Measurements from ENCODE around the gene CMAS. TPM values are rescaled to one million over a fixed set of nuclear protein-coding genes. Genes with fewer than 3 reads are reported as not detected.

CMAS gene
- total RNA-seq (2021) (68.6 to 71.6 TPM (median 69.0 TPM) in 3 replicates), Bru-seq, nascent RNA (percentile 92 among the genes with signal in this experiment)
- long read RNA-seq, experiment 1, transcript CMAS-201 (8 exons, 1,787 nt) = major isoform, 493 of 521 reads
- long read RNA-seq, experiment 1, partial matches to known transcripts = 12 of 521 reads
- long read RNA-seq, experiment 1, other reads (novel, unspliced or antisense) = 14 of 521 reads
- long read RNA-seq, experiment 2, transcript CMAS-201 (8 exons, 1,787 nt) = major isoform, 45 of 147 reads
- long read RNA-seq, experiment 2, partial matches to known transcripts = 32 of 147 reads
- long read RNA-seq, experiment 2, other reads (novel, unspliced or antisense) = 70 of 147 reads
- long read RNA-seq, experiment 3, transcript CMAS-201 (8 exons, 1,787 nt) = major isoform, 228 of 247 reads
- long read RNA-seq, experiment 3, transcript CMAS-202 (7 exons, 1,575 nt) = minor isoform, 6 of 247 reads
- long read RNA-seq, experiment 3, partial matches to known transcripts = 4 of 247 reads
- long read RNA-seq, experiment 3, other reads (novel, unspliced or antisense) = 9 of 247 reads

DNA sequence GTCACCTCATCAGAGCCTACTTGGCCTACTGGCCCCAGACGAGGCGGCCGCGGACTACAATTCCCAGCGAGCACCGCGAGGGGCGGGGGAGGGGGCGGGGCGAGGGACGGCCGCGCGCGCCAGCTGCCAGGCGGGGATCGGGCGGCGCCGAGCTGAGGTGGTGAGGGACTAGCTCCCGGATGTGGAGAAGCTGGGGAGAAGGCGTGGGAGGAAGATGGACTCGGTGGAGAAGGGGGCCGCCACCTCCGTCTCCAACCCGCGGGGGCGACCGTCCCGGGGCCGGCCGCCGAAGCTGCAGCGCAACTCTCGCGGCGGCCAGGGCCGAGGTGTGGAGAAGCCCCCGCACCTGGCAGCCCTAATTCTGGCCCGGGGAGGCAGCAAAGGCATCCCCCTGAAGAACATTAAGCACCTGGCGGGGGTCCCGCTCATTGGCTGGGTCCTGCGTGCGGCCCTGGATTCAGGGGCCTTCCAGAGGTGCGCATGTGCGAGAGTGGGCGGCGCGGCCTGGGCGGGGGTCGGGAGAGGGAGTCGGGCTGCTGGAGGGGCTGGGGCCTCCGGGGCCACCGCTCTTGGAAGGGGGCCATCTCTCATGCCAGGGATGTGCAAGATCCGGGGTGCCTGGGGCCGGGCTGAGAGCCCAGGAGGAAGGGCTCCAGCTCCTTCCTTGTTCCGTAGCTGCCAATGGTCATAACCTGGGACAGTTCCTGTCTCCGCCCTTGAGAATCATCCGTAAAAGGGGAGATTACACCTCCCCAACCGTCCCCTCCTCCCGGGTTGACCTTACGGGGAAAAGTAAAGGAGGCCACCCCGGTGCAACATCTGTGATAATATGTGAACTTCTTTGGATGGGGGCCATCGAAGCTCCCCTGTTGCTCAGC is at the start of gene CMAS:
TSS of gene CMAS (plus strand) at position 129 of the 878 bp plus-strand sequence. CDS start at position 215, 86 bp downstream.
- CTCF ChIA-PET = interaction anchor here (0.7 to 1.7 kb wide), 4 partner anchors 186 to 397 kb away, joined by 3 to 6 read pairs (median 3); no protein-coding TSS in a partner anchor
- peak; percentile 86 for DNase-seq (ENCODE audit: low spot score)
- POLR2A ChIA-PET = interaction anchor here (0.6 to 1.8 kb wide), 2 partner anchors 389 to 578 kb away, joined by 4 to 11 read pairs; partner anchors contain the start of genes ETNK1 and LDHB
- peaks cover 6% of the 10 kb centered on the region for H3K36me3 Mint-ChIP-seq
- peak within 1 kb of the TSS; percentile 94 for H3K4me3 Mint-ChIP-seq
- no peaks in the 10 kb centered on the region for H3K27me3 Mint-ChIP-seq (ENCODE audit: low read depth)
- H3K4me1 Mint-ChIP-seq = peaks cover 43% of the 10 kb centered on the region
- ATAC-seq = peak; percentile 83
- H3K9me3 Mint-ChIP-seq = no peaks in the 10 kb centered on the region
- peak within 1 kb of the TSS; percentile 82 for H3K27ac Mint-ChIP-seq
- TF ChIP-seq E2F4 (CRISPR knock-in tag; IDR thresholded peaks at IDR 0.05; ENCODE audit: borderline replicate concordance, low read depth) (no peak), CREM (CRISPR knock-in tag; IDR thresholded peaks at IDR 0.05) (no peak), ZNF121 (CRISPR knock-in tag; IDR thresholded peaks at IDR 0.05) (peak; percentile 32; the same call in 1 of the 2 replicates), MYBL2 (CRISPR knock-in tag; IDR thresholded peaks at IDR 0.05) (no peak), JAZF1 (CRISPR knock-in tag; IDR thresholded peaks at IDR 0.05) (no peak), SP1 (CRISPR knock-in tag; conservative IDR thresholded peaks at IDR 0.05) (peak; percentile 76), ETV6 (CRISPR knock-in tag; IDR thresholded peaks at IDR 0.05) (peak; percentile 31; the same call in 1 of the 2 replicates), JUN (CRISPR knock-in tag; IDR thresholded peaks at IDR 0.05) (no peak), SMAD4 (CRISPR knock-in tag; IDR thresholded peaks at IDR 0.05) (no peak), ESRRA (CRISPR knock-in tag; IDR thresholded peaks at IDR 0.05; ENCODE audit: borderline replicate concordance) (no peak), FOXP1 (CRISPR knock-in tag; IDR thresholded peaks at IDR 0.05; ENCODE audit: borderline replicate concordance) (peak; percentile 85), NFE2L1 (CRISPR knock-in tag; IDR thresholded peaks at IDR 0.05) (0 out of 2 replicates have a peak, but pooled peaks have one; percentile 9), OVOL2 (CRISPR knock-in tag; IDR thresholded peaks at IDR 0.05; ENCODE audit: borderline replicate concordance) (no peak), HMGXB4 (CRISPR knock-in tag; IDR thresholded peaks at IDR 0.05) (no peak), GTF2I (CRISPR knock-in tag; conservative IDR thresholded peaks at IDR 0.05) (no peak), ATF6 (CRISPR knock-in tag; IDR thresholded peaks at IDR 0.05) (no peak), IRF2 (CRISPR knock-in tag; IDR thresholded peaks at IDR 0.05; ENCODE audit: borderline replicate concordance, low read depth) (no peak), CREB1 (CRISPR knock-in tag; IDR thresholded peaks at IDR 0.05) (no peak), HMGA2 (CRISPR knock-in tag; IDR thresholded peaks at IDR 0.05) (no peak), MAX (CRISPR knock-in tag; IDR thresholded peaks at IDR 0.05) (peak; percentile 65; the same call in 1 of the 2 replicates), ATF2 (CRISPR knock-in tag; IDR thresholded peaks at IDR 0.05; ENCODE audit: borderline replicate concordance, low read depth) (no peak), ATF1 (CRISPR knock-in tag; IDR thresholded peaks at IDR 0.05) (no peak), TCF7 (CRISPR knock-in tag; IDR thresholded peaks at IDR 0.05; ENCODE audit: low read depth) (no peak)
- TF ChIP-seq, protein P1, sequence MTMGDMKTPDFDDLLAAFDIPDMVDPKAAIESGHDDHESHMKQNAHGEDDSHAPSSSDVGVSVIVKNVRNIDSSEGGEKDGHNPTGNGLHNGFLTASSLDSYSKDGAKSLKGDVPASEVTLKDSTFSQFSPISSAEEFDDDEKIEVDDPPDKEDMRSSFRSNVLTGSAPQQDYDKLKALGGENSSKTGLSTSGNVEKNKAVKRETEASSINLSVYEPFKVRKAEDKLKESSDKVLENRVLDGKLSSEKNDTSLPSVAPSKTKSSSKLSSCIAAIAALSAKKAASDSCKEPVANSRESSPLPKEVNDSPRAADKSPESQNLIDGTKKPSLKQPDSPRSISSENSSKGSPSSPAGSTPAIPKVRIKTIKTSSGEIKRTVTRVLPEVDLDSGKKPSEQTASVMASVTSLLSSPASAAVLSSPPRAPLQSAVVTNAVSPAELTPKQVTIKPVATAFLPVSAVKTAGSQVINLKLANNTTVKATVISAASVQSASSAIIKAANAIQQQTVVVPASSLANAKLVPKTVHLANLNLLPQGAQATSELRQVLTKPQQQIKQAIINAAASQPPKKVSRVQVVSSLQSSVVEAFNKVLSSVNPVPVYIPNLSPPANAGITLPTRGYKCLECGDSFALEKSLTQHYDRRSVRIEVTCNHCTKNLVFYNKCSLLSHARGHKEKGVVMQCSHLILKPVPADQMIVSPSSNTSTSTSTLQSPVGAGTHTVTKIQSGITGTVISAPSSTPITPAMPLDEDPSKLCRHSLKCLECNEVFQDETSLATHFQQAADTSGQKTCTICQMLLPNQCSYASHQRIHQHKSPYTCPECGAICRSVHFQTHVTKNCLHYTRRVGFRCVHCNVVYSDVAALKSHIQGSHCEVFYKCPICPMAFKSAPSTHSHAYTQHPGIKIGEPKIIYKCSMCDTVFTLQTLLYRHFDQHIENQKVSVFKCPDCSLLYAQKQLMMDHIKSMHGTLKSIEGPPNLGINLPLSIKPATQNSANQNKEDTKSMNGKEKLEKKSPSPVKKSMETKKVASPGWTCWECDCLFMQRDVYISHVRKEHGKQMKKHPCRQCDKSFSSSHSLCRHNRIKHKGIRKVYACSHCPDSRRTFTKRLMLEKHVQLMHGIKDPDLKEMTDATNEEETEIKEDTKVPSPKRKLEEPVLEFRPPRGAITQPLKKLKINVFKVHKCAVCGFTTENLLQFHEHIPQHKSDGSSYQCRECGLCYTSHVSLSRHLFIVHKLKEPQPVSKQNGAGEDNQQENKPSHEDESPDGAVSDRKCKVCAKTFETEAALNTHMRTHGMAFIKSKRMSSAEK (CRISPR knock-in tag; IDR thresholded peaks at IDR 0.05; ENCODE audit: borderline replicate concordance) = no peak

Measured in WTC11 (cell line).